Mucosa of stomach (tissue), 1 donor: ENCODE measurements around the gene FBXL4.

Experiments used
- H3K27me3 ChIP-seq: one replicate; pipeline ENCODE4 v1.7.0; 2013; ENCODE audit warnings: mild to moderate bottlenecking, low read length; ENCODE audit not compliant: control insufficient read depth, insufficient read depth
- H3K36me3 ChIP-seq: one replicate; pipeline ENCODE4 v1.7.0; 2013; ENCODE audit warnings: low read length; ENCODE audit not compliant: control insufficient read depth, insufficient read depth
- H3K4me1 ChIP-seq: one replicate; pipeline ENCODE4 v1.7.0; 2013; ENCODE audit warnings: mild to moderate bottlenecking, low read length; ENCODE audit not compliant: control insufficient read depth, insufficient read depth
- H3K4me3 ChIP-seq: one replicate; pipeline ENCODE4 v1.7.0; 2013; ENCODE audit warnings: low read length
- H3K9ac ChIP-seq: one replicate; pipeline ENCODE4 v1.7.0; 2013; ENCODE audit warnings: mild to moderate bottlenecking, low read length, moderate library complexity
- H3K9me3 ChIP-seq: one replicate; pipeline ENCODE4 v1.7.0; 2013; ENCODE audit warnings: mild to moderate bottlenecking, low read length, moderate library complexity; ENCODE audit not compliant: control insufficient read depth
- donor health status: Pancreatic carcinoma.

FBXL4 gene

GRCh38 chr6:98973571-98973970 lies 25.8 kb upstream of the FBXL4 start:
- Histone ChIP-seq H3K36me3 (no peaks in the 10 kb centered on the region), H3K9me3 (no peaks in the 10 kb centered on the region), H3K4me3 (no peak overlapping the region), H3K27me3 (no peaks in the 10 kb centered on the region), H3K4me1 (no peaks in the 10 kb centered on the region), H3K9ac (no peak overlapping the region)

- Histone ChIP-seq H3K36me3 (no peaks in the 10 kb centered on the region), H3K9me3 (no peaks in the 10 kb centered on the region), H3K27me3 (no peaks in the 10 kb centered on the region), H3K4me3 (no peak overlapping the region), H3K4me1 (no peaks in the 10 kb centered on the region), H3K9ac (no peak overlapping the region)
Observed at GRCh38 chr6:98971303-98971702, 23.6 kb upstream of the FBXL4 start.

DNA sequence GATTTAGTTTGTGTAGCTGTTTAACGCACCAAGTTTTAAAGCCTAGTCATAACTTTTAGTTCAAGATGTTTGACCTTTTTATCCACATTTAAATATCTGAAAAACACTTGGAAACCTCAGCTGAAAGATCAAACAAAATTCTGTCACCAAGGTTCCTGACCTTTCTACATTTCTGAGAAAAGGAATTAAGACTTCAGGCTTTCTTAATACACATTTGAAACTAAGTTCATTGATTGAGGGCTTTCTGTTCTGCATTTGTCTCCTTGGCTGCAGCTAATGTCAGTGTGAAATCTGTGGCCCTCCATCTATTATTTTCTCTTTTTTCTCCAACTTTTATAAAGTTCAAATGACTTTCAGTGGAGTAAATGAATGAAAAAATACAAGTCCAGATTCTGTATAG lies 22.7 kb upstream of the FBXL4 start:
- H3K4me3 ChIP-seq, result no peak overlapping the region
- no peaks in the 10 kb centered on the region for H3K9me3 ChIP-seq
- no peaks in the 10 kb centered on the region for H3K4me1 ChIP-seq
- no peaks in the 10 kb centered on the region for H3K27me3 ChIP-seq
- H3K9ac ChIP-seq, result no peak overlapping the region
- H3K36me3 ChIP-seq, result no peaks in the 10 kb centered on the region

DNA sequence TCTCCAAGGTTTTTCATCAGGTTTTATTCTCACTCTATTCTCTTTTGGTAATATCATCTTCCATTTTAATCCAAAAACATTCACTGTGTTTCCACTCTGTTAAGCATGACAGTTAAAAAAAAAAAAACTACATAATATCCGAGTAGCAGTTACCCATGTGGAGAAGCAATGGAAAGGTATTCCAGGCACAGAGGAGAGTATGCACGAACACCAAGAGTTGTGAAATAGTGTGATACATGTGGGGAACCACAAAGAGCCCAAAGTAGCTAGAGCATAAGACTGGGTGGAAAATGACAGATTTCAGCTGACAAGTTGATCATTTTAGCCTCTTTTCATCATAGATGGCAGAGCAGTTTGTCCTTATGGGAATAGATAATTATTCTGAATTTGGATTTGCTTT lies 19.9 kb upstream of the FBXL4 start:
- no peaks in the 10 kb centered on the region for H3K9me3 ChIP-seq
- no peaks in the 10 kb centered on the region for H3K27me3 ChIP-seq
- H3K4me3 ChIP-seq, result no peak overlapping the region
- no peaks in the 10 kb centered on the region for H3K4me1 ChIP-seq
- no peak overlapping the region for H3K9ac ChIP-seq
- no peaks in the 10 kb centered on the region for H3K36me3 ChIP-seq

DNA sequence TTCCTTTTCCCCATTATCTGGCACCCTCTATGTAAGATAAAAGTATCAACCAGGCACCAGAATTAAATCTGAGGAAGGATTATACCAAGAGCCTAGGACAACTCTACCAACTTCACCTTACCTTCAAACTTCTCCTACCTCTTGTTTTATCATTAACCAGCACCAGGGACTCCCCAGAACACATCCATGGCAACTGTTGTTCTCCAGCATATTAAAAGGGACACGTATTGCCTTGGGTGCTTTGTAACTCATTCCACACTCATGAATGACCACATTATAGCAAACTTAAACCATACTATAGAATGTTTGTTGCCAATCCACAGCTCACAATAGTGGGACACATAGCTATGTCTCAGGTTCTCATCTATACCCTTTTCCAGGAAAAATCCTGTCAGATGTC lies 11.9 kb upstream of the FBXL4 start:
- Histone ChIP-seq H3K4me1 (no peaks in the 10 kb centered on the region), H3K36me3 (no peaks in the 10 kb centered on the region), H3K9ac (no peak overlapping the region), H3K27me3 (no peaks in the 10 kb centered on the region), H3K4me3 (no peak overlapping the region), H3K9me3 (no peaks in the 10 kb centered on the region)

DNA sequence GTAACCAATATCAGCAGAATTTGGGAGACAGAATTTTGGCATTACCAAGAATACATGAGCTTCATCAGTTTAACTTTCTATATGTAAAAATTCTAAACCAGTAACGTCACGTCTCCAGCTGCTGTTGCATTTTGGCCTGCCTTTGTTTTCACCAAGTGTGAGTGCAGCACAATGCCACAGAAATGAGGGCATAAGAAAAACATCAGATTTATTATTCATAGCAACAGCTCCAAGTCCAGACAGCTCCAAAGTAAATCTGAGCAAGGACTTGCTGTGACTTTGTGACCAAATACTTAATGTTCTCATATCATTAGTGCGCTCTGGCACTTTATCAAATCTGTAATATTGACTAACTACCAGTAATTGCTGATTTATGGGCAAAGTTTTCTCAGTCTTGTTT lies 11.0 kb upstream of the FBXL4 start:
- no peak overlapping the region for H3K4me3 ChIP-seq
- H3K4me1 ChIP-seq, result no peaks in the 10 kb centered on the region
- H3K36me3 ChIP-seq, result no peaks in the 10 kb centered on the region

GRCh38 chr6:98957450-98957849 lies 9.7 kb upstream of the FBXL4 start:
- H3K9me3 ChIP-seq, result no peaks in the 10 kb centered on the region
- no peaks in the 10 kb centered on the region for H3K27me3 ChIP-seq
- H3K4me1 ChIP-seq, result no peaks in the 10 kb centered on the region
- H3K9ac ChIP-seq, result no peak overlapping the region
- H3K4me3 ChIP-seq, result no peak overlapping the region
- no peaks in the 10 kb centered on the region for H3K36me3 ChIP-seq

More for the DNA sequence above, 11.0 kb upstream of the FBXL4 start:
- no peaks in the 10 kb centered on the region for H3K27me3 ChIP-seq
- no peak overlapping the region for H3K9ac ChIP-seq
- no peaks in the 10 kb centered on the region for H3K9me3 ChIP-seq

DNA sequence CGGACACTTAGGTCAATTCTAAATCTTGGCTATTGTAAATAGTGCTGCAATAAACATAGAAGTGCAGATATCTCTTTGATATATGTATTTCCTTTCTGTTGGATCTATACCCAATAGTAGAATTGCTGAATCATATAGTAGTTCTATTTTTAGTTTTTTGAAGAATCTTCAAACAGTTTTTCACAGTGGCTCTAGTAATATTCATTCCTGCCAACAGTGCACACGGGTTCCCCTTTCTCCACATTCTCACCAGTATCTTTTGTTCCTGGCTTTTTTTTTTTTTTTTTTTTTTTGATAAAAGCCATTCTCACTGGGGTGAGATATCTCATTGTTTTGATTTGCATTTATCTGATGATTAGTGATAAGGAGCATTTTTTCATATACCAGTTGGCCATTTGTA lies 1.8 kb upstream of the FBXL4 start:
- Histone ChIP-seq H3K4me3 (no peak overlapping the region), H3K27me3 (no peaks in the 10 kb centered on the region), H3K4me1 (peaks cover 6% of the 10 kb centered on the region), H3K9me3 (no peaks in the 10 kb centered on the region), H3K36me3 (no peaks in the 10 kb centered on the region), H3K9ac (no peak overlapping the region)

DNA sequence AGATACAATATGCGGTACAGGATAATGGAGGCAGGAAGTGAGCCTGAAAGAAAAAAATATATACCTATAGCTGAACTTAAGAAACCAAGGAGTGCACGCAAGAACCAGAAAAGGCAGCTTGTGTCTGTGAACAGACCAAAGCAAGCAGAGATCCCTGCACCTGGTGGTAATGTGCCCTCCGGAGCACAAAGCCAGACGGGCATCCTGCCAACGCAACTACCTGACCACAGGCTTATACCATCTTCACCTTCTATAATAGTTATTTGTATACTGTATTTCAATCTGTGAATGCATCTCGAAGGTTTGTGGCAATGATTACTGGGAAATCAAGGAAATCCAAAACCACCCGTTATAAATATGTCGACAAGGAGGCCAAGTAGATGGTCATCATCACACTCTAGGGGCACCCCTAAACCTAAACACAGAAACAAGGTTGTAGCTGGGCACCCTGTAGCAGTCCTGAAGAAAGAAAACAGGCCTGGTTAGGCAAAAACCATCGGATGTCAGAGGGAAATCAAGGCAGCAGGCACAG lies 801 bp downstream of the FBXL4 start:
- Histone ChIP-seq H3K9me3 (no peaks in the 10 kb centered on the region), H3K4me1 (peaks cover 9% of the 10 kb centered on the region), H3K27me3 (no peaks in the 10 kb centered on the region), H3K4me3 (peak overlapping the region; percentile 60), H3K9ac (peak overlapping the region; percentile 53), H3K36me3 (no peaks in the 10 kb centered on the region)

- H3K36me3 ChIP-seq, result no peaks in the 10 kb centered on the region
- H3K9me3 ChIP-seq, result no peaks in the 10 kb centered on the region
- peaks cover 9% of the 10 kb centered on the region for H3K4me1 ChIP-seq
- peak overlapping the region; percentile 53 for H3K9ac ChIP-seq
- H3K27me3 ChIP-seq, result no peaks in the 10 kb centered on the region
- H3K4me3 ChIP-seq, result peak overlapping the region; percentile 60
Observed at GRCh38 chr6:98946266-98946878, 1.4 kb downstream of the FBXL4 start.

- Histone ChIP-seq H3K4me3 (no peak overlapping the region), H3K4me1 (peaks cover 9% of the 10 kb centered on the region), H3K27me3 (no peaks in the 10 kb centered on the region), H3K9me3 (no peaks in the 10 kb centered on the region), H3K9ac (no peak overlapping the region), H3K36me3 (no peaks in the 10 kb centered on the region)
Observed at GRCh38 chr6:98945311-98946115, 2.2 kb downstream of the FBXL4 start.

DNA sequence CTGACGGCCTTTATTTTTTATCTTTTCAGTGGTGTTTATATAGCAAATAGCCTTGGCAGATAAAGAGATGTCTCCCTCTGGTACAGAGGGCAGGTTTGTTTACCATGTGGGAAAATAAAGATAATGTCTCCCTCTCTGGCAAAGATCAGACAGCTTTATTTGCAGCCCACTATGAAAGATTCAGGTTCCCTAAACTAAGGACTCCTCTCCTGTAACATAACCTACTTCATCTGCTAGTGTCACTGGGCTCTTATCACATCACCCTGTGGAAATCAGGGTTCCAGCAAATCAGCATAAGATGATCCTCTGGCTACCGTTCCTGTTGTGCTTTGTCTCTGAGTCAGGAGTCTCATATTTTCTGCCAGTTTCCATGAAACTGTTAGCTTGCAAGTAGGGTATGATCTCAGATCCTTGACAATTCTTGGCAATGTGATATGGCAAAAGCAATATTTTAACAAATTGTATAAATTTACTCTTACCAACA lies 3.1 kb downstream of the FBXL4 start:
- no peaks in the 10 kb centered on the region for H3K27me3 ChIP-seq
- H3K9ac ChIP-seq, result no peak overlapping the region
- H3K9me3 ChIP-seq, result no peaks in the 10 kb centered on the region
- no peak overlapping the region for H3K4me3 ChIP-seq
- peaks cover 9% of the 10 kb centered on the region for H3K4me1 ChIP-seq
- no peaks in the 10 kb centered on the region for H3K36me3 ChIP-seq
